G401.6 (cell line): Measurements from ENCODE around the gene YES1.

Source experiments
- FAIRE-seq: peaks from 2 replicates; lab custom pipeline; 2012; peaks lifted over from hg19 to GRCh38; lab: Jason Lieb, UNC

YES1 gene

GRCh38 chr18:811892-812375 lies at the start of gene YES1:
YES1 (minus strand) TSS chr18:812242; CDS start chr18:756827, 55,415 bp downstream.
- no peak for FAIRE-seq

GRCh38 chr18:857986-858385 lies 45.9 kb upstream of the YES1 start:
- no peak for FAIRE-seq

- FAIRE-seq, result no peak
Observed at GRCh38 chr18:853471-853870, 41.4 kb upstream of the YES1 start.

- FAIRE-seq, result no peak
Observed at GRCh38 chr18:850960-851359, 38.9 kb upstream of the YES1 start.

- FAIRE-seq, result no peak
Observed at GRCh38 chr18:849021-849420, 37.0 kb upstream of the YES1 start.

GRCh38 chr18:848062-848861 lies 36.2 kb upstream of the YES1 start:
- no peak for FAIRE-seq

GRCh38 chr18:845152-845819 lies 33.2 kb upstream of the YES1 start:
- FAIRE-seq, result no peak

- FAIRE-seq, result no peak
Observed at GRCh38 chr18:841647-842370, 29.8 kb upstream of the YES1 start.

GRCh38 chr18:840516-840915 lies 28.5 kb upstream of the YES1 start:
- no peak for FAIRE-seq

- FAIRE-seq, result no peak
Observed at GRCh38 chr18:840023-840408, 28.0 kb upstream of the YES1 start.

- no peak for FAIRE-seq
Observed at GRCh38 chr18:839224-840022, 27.4 kb upstream of the YES1 start.

GRCh38 chr18:837922-838321 lies 25.9 kb upstream of the YES1 start:
- FAIRE-seq, result no peak

- FAIRE-seq, result no peak
Observed at GRCh38 chr18:834082-834720, 22.2 kb upstream of the YES1 start.

GRCh38 chr18:833197-833596 lies 21.2 kb upstream of the YES1 start:
- FAIRE-seq, result no peak

- no peak for FAIRE-seq
Observed at GRCh38 chr18:832085-832681, 20.1 kb upstream of the YES1 start.

GRCh38 chr18:830315-830901 lies 18.4 kb upstream of the YES1 start:
- no peak for FAIRE-seq

- FAIRE-seq, result no peak
Observed at GRCh38 chr18:829432-829831, 17.4 kb upstream of the YES1 start.

GRCh38 chr18:827093-827677 lies 15.1 kb upstream of the YES1 start:
- no peak for FAIRE-seq

GRCh38 chr18:825891-826585 lies 14.0 kb upstream of the YES1 start:
- FAIRE-seq, result no peak

- FAIRE-seq, result no peak
Observed at GRCh38 chr18:824179-824578, 12.1 kb upstream of the YES1 start.
